GM18951 (cell line): ENCODE results near the gene MNS1.

Experiments
- POLR2A ChIP-seq: IDR thresholded peaks from 4 replicates; pipeline ENCODE4 v1.6.1; 2011; ENCODE audit warnings: mild to moderate bottlenecking; ENCODE audit not compliant: insufficient read length, insufficient read depth; ENCODE audit errors: extremely low read depth
- in situ Hi-C: fragments of 300-500 bp; cut with MboI; formaldehyde crosslinking; loops from one replicate; pipeline ENCODE4 v1.12.0; 2022; ENCODE audit warnings: low sequenced_read_pairs, mixed read lengths, inconsistent platforms; ENCODE audit not compliant: unreplicated experiment

The MNS1 gene

GRCh38 chr15:56473017-56473416 lies 8.1 kb upstream of the MNS1 start:
- TF ChIP-seq POLR2A = no peak
- in situ Hi-C loops = no loop called here

- no peak for TF ChIP-seq POLR2A
- in situ Hi-C loops = no loop called here
Measured at GRCh38 chr15:56472278-56472677, 7.3 kb upstream of the MNS1 start.

GRCh38 chr15:56471440-56472069 lies 6.6 kb upstream of the MNS1 start:
- in situ Hi-C loops = no loop called here
- TF ChIP-seq POLR2A = no peak

GRCh38 chr15:56469483-56469882 lies 4.5 kb upstream of the MNS1 start:
- in situ Hi-C loops = no loop called here
- TF ChIP-seq POLR2A = no peak

- in situ Hi-C loops = no loop called here
- TF ChIP-seq POLR2A = no peak
Measured at GRCh38 chr15:56468401-56468800, 3.5 kb upstream of the MNS1 start.

GRCh38 chr15:56467616-56468015 lies 2.7 kb upstream of the MNS1 start:
- TF ChIP-seq POLR2A = no peak
- in situ Hi-C loops = no loop called here

GRCh38 chr15:56460947-56461346 lies 4.0 kb downstream of the MNS1 start:
- TF ChIP-seq POLR2A = no peak

GRCh38 chr15:56460071-56460470 lies 4.9 kb downstream of the MNS1 start:
- in situ Hi-C loops = no loop called here
- TF ChIP-seq POLR2A = no peak

More at GRCh38 chr15:56460947-56461346, 4.0 kb downstream of the MNS1 start:
- in situ Hi-C loops = no loop called here

- TF ChIP-seq POLR2A = no peak
Measured at GRCh38 chr15:56459096-56459495, 5.8 kb downstream of the MNS1 start.

GRCh38 chr15:56456229-56456628 lies 8.7 kb downstream of the MNS1 start:
- TF ChIP-seq POLR2A = no peak
- in situ Hi-C loops = no loop called here

More at GRCh38 chr15:56459096-56459495, 5.8 kb downstream of the MNS1 start:
- in situ Hi-C loops = no loop called here

GRCh38 chr15:56454836-56455235 lies 10.1 kb downstream of the MNS1 start:
- in situ Hi-C loops = no loop called here
- no peak for TF ChIP-seq POLR2A

- in situ Hi-C loops = loop anchor here (25.0 kb wide), 1 partner anchor 183 kb away; no protein-coding TSS in a partner anchor
- TF ChIP-seq POLR2A = no peak
Measured at GRCh38 chr15:56445746-56446145, 19.2 kb downstream of the MNS1 start.

- in situ Hi-C loops = loop anchor here (25.0 kb wide), 1 partner anchor 180 kb away; no protein-coding TSS in a partner anchor
- TF ChIP-seq POLR2A = no peak
Measured at GRCh38 chr15:56442354-56442753, 22.6 kb downstream of the MNS1 start.

- no peak for TF ChIP-seq POLR2A
- in situ Hi-C loops = loop anchor here (25.0 kb wide), 1 partner anchor 178 kb away; no protein-coding TSS in a partner anchor
Measured at GRCh38 chr15:56440214-56440770, 24.6 kb downstream of the MNS1 start.
